Natural killer cell (primary cell): Measurements from ENCODE around the gene CCM2L. TPM values are rescaled to one million over a fixed set of nuclear protein-coding genes. Genes with fewer than 3 reads are reported as not detected.
A peak's percentile ranks its signal among the peaks of the same experiment; 100 is the strongest.

ENCODE experiments used
- ATAC-seq, 3 donors: fragments of 150-1000 bp in 2 of 3; fragments of 200-7000 bp in 1 of 3; cut with Tn5 transposase; 1 replicate in 1 of 3; 2 replicates in 2 of 3; pipeline ENCODE4 v1.10.0; 2021; ENCODE audit warnings: mild to moderate bottlenecking in 2 of 3, moderate library complexity in 2 of 3
- DNase-seq, 2 donors: peaks; one replicate each; pipeline versions ENCODE4 v3.0.0 to v3.0.0-alpha.2; 2013 to 2021; ENCODE audit warnings: mixed read lengths in 1 of 2
- H3K27ac ChIP-seq: one replicate; pipeline ENCODE4 v1.5.1; 2013; ENCODE audit warnings: mild to moderate bottlenecking, low read length
- H3K27me3 ChIP-seq: one replicate; pipeline ENCODE4 v1.6.1; 2013; ENCODE audit warnings: low read length; ENCODE audit not compliant: control insufficient read depth, insufficient read depth
- H3K36me3 ChIP-seq: one replicate; pipeline ENCODE4 v1.6.1; 2013; ENCODE audit warnings: low read length; ENCODE audit not compliant: control insufficient read depth, insufficient read depth
- H3K4me1 ChIP-seq: one replicate; pipeline ENCODE4 v1.6.1; 2013; ENCODE audit warnings: low read length; ENCODE audit not compliant: control insufficient read depth, insufficient read depth
- H3K4me3 ChIP-seq: one replicate; pipeline ENCODE4 v1.5.1; 2013; ENCODE audit warnings: low read length
- H3K9me3 ChIP-seq: one replicate; pipeline ENCODE4 v1.6.1; 2013; ENCODE audit warnings: low read length; ENCODE audit not compliant: control insufficient read depth, insufficient read depth
- H3K27ac Mint-ChIP-seq, 2 donors: one replicate each; pipeline ENCODE4 v1.8.0; 2022; ENCODE audit warnings: mild to moderate bottlenecking in 2 of 2, mixed read lengths in 2 of 2, moderate library complexity in 1 of 2
- H3K27me3 Mint-ChIP-seq, 2 donors: one replicate each; pipeline ENCODE4 v1.8.0; 2022; ENCODE audit warnings: low read depth in 2 of 2, mixed read lengths in 2 of 2
- H3K36me3 Mint-ChIP-seq: one replicate; pipeline ENCODE4 v1.8.0; 2022; ENCODE audit warnings: mixed read lengths
- H3K4me1 Mint-ChIP-seq, 2 donors: one replicate each; pipeline ENCODE4 v1.8.0; 2022; ENCODE audit warnings: mixed read lengths in 2 of 2
- H3K4me3 Mint-ChIP-seq: one replicate; pipeline ENCODE4 v1.8.0; 2022; ENCODE audit warnings: mild to moderate bottlenecking, moderate library complexity, mixed read lengths
- H3K9me3 Mint-ChIP-seq, 2 donors: one replicate each; pipeline ENCODE4 v1.8.0; 2022; ENCODE audit warnings: mixed read lengths in 2 of 2
- WGBS: methylation state at CpG from one replicate; pipeline ENCODE4 v1.1.7; 2013; ENCODE audit warnings: missing lambda C conversion rate; ENCODE audit not compliant: insufficient coverage; 5-methylcytosine and 5-hydroxymethylcytosine counted together
- intact Hi-C: fragments of 100-400 bp; cut with micrococcal nuclease; formaldehyde crosslinking; loops from one replicate; pipeline ENCODE4 v1.14.2; 2022
- total RNA-seq, 4 donors: library from RNA; stranded (reverse); fragments of 120-200 nt in 1 of 4; gene quantifications; one replicate each; pipeline versions ENCODE4 v1.2.3 to v1.2.4, GENCODE V29; 2013 to 2022
- TF ChIP-seq, protein P1 (sequence below): fragments of 200-600 bp; IDR thresholded peaks from one replicate; pipeline ENCODE4 v1.8.0; 2022; ENCODE audit warnings: antibody characterized with exemption

The CCM2L gene
- total RNA-seq, result not detected
- total RNA-seq (2013), result not detected

GRCh38 chr20:32010101-32010500 lies at the start of gene CCM2L:
Gene CCM2L, plus strand, starts transcription at chr20:32010438. Its CDS starts 17 bp downstream, at chr20:32010455.
- no peak within 1 kb of the TSS for H3K4me3 Mint-ChIP-seq
- intact Hi-C loops, result no loop called here
- Histone ChIP-seq H3K27ac (no peak within 1 kb of the TSS), H3K9me3 (no peaks in the 10 kb centered on the region), H3K4me3 (no peak within 1 kb of the TSS), H3K27me3 (no peaks in the 10 kb centered on the region), H3K4me1 (no peaks in the 10 kb centered on the region), H3K36me3 (no peaks in the 10 kb centered on the region)
- H3K9me3 Mint-ChIP-seq, result no peaks in the 10 kb centered on the region
- H3K27me3 Mint-ChIP-seq, result peaks cover 4 to 16% of the 10 kb centered on the region in 2 donors
- TF ChIP-seq, protein P1, sequence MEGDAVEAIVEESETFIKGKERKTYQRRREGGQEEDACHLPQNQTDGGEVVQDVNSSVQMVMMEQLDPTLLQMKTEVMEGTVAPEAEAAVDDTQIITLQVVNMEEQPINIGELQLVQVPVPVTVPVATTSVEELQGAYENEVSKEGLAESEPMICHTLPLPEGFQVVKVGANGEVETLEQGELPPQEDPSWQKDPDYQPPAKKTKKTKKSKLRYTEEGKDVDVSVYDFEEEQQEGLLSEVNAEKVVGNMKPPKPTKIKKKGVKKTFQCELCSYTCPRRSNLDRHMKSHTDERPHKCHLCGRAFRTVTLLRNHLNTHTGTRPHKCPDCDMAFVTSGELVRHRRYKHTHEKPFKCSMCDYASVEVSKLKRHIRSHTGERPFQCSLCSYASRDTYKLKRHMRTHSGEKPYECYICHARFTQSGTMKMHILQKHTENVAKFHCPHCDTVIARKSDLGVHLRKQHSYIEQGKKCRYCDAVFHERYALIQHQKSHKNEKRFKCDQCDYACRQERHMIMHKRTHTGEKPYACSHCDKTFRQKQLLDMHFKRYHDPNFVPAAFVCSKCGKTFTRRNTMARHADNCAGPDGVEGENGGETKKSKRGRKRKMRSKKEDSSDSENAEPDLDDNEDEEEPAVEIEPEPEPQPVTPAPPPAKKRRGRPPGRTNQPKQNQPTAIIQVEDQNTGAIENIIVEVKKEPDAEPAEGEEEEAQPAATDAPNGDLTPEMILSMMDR, result no peak
- H3K27ac Mint-ChIP-seq, result no peak within 1 kb of the TSS
- peaks cover 6% of the 10 kb centered on the region in 2 donors for H3K4me1 Mint-ChIP-seq
- no peak for ATAC-seq
- 80% methylated on average over 2 of the region's 2 CpGs for WGBS
- DNase-seq, result no peak
- H3K36me3 Mint-ChIP-seq, result no peaks in the 10 kb centered on the region

GRCh38 chr20:31962761-31963160 lies 47.5 kb upstream of the CCM2L start:
- no peak overlapping the region for H3K4me3 Mint-ChIP-seq
- H3K4me3 ChIP-seq, result no peak overlapping the region
- no peaks in the 10 kb centered on the region for H3K36me3 ChIP-seq
- 92% methylated on average over 2 of the region's 2 CpGs for WGBS
- no peak overlapping the region for H3K27ac ChIP-seq
- H3K27ac Mint-ChIP-seq, result no peak overlapping the region
- peaks cover 4 to 11% of the 10 kb centered on the region in 2 donors for H3K4me1 Mint-ChIP-seq
- TF ChIP-seq, protein P1, result no peak
- no peaks in the 10 kb centered on the region for H3K36me3 Mint-ChIP-seq
- H3K9me3 ChIP-seq, result no peaks in the 10 kb centered on the region
- H3K27me3 Mint-ChIP-seq, result peaks cover 42 to 52% of the 10 kb centered on the region in 2 donors
- intact Hi-C loops, result no loop called here
- H3K4me1 ChIP-seq, result peaks cover 2% of the 10 kb centered on the region
- DNase-seq (no peak), ATAC-seq (no peak)
- no peaks in the 10 kb centered on the region for H3K9me3 Mint-ChIP-seq
- H3K27me3 ChIP-seq, result no peaks in the 10 kb centered on the region

DNA sequence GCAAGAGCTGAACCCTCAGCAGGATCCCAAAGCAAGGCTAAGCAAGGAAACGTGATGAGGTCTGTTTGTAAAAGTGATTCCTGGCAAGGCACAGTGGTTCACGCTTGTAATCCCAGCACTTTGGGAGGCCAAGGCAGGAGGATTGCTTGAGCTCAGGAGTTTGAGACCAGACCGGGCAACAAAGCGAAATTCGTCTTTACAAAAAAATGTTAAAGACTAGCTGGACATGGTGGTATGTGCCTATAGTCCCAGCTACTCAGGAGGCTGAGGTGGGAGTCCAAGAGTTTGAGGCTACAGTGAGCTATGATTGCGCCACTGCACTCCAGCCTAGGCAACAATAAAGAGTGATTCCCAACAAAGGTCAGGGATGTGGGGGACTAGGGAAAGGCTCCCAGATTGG lies 46.3 kb upstream of the CCM2L start:
- peaks cover 4% of the 10 kb centered on the region for H3K27me3 ChIP-seq
- ATAC-seq (no peak), DNase-seq (no peak)
- intact Hi-C loops, result no loop called here
- WGBS, result 79% methylated on average over 6 of the region's 6 CpGs
- TF ChIP-seq, protein P1, result no peak
- no peak overlapping the region for H3K27ac Mint-ChIP-seq
- H3K4me1 ChIP-seq, result peaks cover 11% of the 10 kb centered on the region
- H3K4me3 ChIP-seq, result no peak overlapping the region
- no peaks in the 10 kb centered on the region for H3K36me3 Mint-ChIP-seq
- no peaks in the 10 kb centered on the region for H3K9me3 ChIP-seq
- no peaks in the 10 kb centered on the region for H3K36me3 ChIP-seq
- no peak overlapping the region for H3K4me3 Mint-ChIP-seq
- no peak overlapping the region for H3K27ac ChIP-seq
- H3K27me3 Mint-ChIP-seq, result peaks cover 43 to 55% of the 10 kb centered on the region in 2 donors
- H3K4me1 Mint-ChIP-seq, result peaks cover 9 to 18% of the 10 kb centered on the region in 2 donors
- H3K9me3 Mint-ChIP-seq, result no peaks in the 10 kb centered on the region

DNA sequence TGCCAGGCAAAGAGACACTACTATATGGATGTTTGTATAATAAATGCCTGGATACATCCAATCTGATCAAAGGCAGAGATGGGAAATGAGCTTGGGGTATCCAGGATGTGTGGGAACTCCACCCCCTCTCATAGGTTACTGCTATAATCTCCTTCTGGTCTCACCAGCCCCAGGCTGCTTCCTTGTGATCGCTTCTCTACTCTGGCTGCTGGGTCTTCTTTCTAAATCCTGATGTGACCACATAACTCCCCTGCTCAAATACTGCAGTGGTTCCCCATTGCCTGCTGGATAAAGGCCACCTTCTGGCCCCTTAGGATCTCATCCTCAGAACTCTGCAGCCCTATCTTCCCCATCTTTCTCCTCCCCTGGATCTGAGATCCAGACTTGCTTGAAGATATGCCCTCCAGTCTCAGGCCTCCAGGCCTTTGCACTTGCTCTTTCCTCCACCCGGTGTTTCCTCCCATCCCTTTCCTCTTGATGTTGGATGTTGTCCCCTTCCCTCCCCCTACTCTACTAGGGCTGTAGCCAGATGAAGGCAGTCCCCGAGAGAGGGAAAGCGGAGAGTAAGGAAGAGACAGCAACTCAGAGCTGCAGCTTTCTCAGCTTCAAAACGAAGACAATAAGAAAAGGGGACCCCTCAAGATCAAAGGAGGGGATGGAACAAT lies 43.1 kb upstream of the CCM2L start:
- TF ChIP-seq, protein P1, result no peak
- intact Hi-C loops, result no loop called here
- H3K9me3 ChIP-seq, result no peaks in the 10 kb centered on the region
- DNase-seq, result no peak
- Mint-ChIP-seq H3K27ac (no peak overlapping the region), H3K36me3 (no peaks in the 10 kb centered on the region), H3K4me1 (peaks cover 9 to 18% of the 10 kb centered on the region in 2 donors), H3K4me3 (peak overlapping the region; percentile 81), H3K27me3 (peaks cover 45 to 59% of the 10 kb centered on the region in 2 donors), H3K9me3 (no peaks in the 10 kb centered on the region)
- no peak overlapping the region for H3K27ac ChIP-seq
- H3K27me3 ChIP-seq, result peaks cover 12% of the 10 kb centered on the region
- no peak overlapping the region for H3K4me3 ChIP-seq
- WGBS, result 17% methylated on average over 5 of the region's 5 CpGs
- ATAC-seq, result no peak
- peaks cover 11% of the 10 kb centered on the region for H3K4me1 ChIP-seq
- H3K36me3 ChIP-seq, result no peaks in the 10 kb centered on the region
